Measurements from ENCODE around the gene C3orf18.

Gene C3orf18

DNA sequence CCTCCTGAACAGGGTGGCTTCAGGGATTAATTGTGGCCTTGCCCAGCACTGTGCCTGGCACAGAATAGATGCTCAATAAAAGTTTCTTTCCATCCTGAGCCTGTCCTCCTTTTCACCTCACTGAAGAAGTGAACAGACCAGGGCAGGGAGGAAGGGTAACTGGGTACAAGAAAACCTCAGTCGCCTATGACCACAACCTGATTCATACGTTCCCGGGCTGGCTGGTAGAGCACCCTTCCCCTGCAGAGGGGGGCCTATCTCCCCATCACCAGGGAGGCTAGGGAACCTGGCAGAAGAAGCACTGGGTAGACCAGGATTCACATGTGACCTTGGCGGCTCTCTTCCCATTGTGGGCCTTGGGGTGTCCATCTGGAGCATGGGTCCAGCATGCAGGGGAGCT lies 36.3 kb downstream of the C3orf18 start:
- no peak overlapping the region for H3K4me3 ChIP-seq (ENCODE audit: low read depth, low read length)
- no peak for DNase-seq (ENCODE audit: low read depth)
- TF ChIP-seq, protein P1, sequence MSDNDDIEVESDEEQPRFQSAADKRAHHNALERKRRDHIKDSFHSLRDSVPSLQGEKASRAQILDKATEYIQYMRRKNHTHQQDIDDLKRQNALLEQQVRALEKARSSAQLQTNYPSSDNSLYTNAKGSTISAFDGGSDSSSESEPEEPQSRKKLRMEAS (IDR thresholded peaks at IDR 0.05; ENCODE audit: low read depth, low read length) = no peak
- TF ChIP-seq POLR2A (IDR thresholded peaks at IDR 0.05; ENCODE audit: extremely low read depth, insufficient read length) (no peak), MYC (IDR thresholded peaks at IDR 0.05; ENCODE audit: low read depth, low read length) (no peak)
- TF ChIP-seq, protein P2, sequence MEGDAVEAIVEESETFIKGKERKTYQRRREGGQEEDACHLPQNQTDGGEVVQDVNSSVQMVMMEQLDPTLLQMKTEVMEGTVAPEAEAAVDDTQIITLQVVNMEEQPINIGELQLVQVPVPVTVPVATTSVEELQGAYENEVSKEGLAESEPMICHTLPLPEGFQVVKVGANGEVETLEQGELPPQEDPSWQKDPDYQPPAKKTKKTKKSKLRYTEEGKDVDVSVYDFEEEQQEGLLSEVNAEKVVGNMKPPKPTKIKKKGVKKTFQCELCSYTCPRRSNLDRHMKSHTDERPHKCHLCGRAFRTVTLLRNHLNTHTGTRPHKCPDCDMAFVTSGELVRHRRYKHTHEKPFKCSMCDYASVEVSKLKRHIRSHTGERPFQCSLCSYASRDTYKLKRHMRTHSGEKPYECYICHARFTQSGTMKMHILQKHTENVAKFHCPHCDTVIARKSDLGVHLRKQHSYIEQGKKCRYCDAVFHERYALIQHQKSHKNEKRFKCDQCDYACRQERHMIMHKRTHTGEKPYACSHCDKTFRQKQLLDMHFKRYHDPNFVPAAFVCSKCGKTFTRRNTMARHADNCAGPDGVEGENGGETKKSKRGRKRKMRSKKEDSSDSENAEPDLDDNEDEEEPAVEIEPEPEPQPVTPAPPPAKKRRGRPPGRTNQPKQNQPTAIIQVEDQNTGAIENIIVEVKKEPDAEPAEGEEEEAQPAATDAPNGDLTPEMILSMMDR (IDR thresholded peaks at IDR 0.05; ENCODE audit: low read depth, low read length) = no peak

DNA sequence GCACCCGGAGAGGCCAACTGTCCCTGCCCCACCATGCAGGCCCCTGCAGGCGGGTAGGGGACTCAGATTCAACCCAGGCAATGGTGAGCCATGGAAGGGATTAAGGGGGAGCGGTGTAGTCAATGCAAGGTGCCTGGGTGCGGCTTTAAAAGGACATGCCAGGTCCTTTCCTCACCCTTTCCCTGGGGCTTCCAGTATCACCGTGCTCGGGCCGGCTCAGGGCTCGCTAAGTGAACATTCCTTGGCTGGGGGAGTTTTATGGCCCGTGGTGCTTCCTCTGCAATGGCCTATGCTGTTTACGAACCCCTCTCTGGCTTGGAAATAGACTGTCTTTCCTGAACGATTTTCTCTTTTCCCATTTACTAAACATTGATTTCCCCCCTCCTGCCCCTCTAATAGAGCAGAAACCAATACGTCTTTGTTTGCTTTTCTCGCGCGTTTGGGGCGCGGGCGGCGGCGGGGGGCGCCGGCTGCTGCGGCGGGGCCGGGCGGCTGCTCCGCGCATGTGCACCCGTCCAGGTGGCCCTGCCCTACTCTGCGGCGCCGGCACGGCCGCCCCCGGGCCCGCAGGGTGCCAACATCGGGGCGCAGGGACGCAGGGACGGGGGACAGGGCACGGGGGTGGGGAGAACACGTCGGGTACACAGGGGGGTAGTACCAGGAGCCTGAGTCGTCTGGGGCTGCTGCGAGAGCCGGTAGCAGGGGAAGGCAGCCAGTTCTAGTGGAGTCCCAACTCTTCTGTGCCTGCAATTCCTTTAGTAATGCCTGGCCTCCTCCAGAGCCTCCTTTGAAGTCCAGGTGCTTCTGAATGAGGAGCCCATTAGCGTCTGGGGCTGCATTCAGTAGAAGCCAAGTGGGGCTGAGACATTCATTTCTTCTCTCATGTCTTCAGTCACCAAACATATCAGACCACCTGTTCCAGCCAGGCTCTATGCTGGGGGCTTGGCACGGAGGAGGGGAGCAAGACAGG lies 37.3 kb downstream of the C3orf18 start:
- H3K4me3 ChIP-seq (ENCODE audit: low read depth, low read length) = no peak overlapping the region

DNA sequence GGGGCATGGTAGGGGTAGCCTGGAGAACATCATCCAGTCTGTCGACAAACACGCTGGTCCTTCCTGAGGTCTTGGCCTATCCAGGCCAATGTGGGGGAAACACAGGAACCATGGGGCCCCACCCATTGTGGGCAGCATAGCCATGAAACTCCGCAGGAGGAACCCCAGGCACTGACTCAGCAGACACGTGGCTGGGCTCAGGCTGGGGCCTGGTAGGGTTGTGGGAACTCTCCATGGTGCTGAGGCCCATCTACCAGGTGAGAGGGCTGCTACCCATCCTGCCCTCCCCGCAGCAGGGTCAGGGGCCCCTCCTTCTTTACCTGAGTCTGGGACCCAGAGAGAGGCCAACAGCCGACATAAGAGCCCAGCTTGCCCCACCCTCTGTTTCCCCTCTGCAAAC lies 41.6 kb downstream of the C3orf18 start:
- peak; percentile 78 for DNase-seq (ENCODE audit: low read depth)
- no peak overlapping the region for H3K4me3 ChIP-seq (ENCODE audit: low read depth, low read length)
- TF ChIP-seq POLR2A (IDR thresholded peaks at IDR 0.05; ENCODE audit: extremely low read depth, insufficient read length) (no peak), MYC (IDR thresholded peaks at IDR 0.05; ENCODE audit: low read depth, low read length) (peak; percentile 98)
- TF ChIP-seq, protein P1 (IDR thresholded peaks at IDR 0.05; ENCODE audit: low read depth, low read length) = peak; percentile 99
- TF ChIP-seq, protein P2 (IDR thresholded peaks at IDR 0.05; ENCODE audit: low read depth, low read length) = no peak

More for the DNA sequence above, 37.3 kb downstream of the C3orf18 start:
- no peak for DNase-seq (ENCODE audit: low read depth)
- TF ChIP-seq POLR2A (IDR thresholded peaks at IDR 0.05; ENCODE audit: extremely low read depth, insufficient read length) = no peak
- TF ChIP-seq, protein P2 (IDR thresholded peaks at IDR 0.05; ENCODE audit: low read depth, low read length) = no peak
- no peak for TF ChIP-seq MYC (IDR thresholded peaks at IDR 0.05; ENCODE audit: low read depth, low read length)
- TF ChIP-seq, protein P1 (IDR thresholded peaks at IDR 0.05; ENCODE audit: low read depth, low read length) = no peak

DNA sequence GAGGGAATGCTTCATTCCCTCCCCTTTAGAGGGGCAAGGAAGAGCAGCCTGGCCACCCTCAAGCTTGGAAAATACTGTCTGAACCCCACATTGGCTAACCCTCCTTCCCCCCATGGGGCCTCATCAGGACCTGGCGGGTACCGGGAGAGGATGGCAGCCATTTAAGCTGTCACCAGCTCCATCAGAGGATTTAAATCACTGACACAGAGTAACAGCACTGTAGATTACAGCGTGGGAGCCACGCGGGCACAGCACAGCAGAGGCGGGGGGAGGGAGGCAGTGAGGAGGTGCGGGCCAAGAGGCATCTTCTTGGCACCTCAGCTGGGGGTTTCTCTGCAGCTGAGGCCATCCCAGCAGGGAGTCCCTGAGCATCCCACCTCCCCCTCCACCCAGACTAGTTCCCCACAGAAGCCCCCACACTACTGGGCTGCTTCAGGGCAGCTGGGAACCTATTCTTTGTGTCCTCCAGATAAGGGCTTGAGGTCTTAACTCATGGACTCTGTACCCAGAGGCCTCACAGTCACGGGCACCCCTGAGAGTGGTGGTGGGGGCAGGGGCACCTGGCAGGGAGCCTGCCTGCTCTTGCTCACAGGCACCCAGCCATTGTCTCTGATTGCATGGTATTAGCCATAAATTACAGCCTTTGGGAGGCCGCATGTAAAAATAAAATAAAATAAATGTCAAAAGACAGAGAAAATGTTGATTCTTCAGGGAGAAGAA lies 42.2 kb downstream of the C3orf18 start:
- TF ChIP-seq MYC (IDR thresholded peaks at IDR 0.05; ENCODE audit: low read depth, low read length) (no peak), POLR2A (IDR thresholded peaks at IDR 0.05; ENCODE audit: extremely low read depth, insufficient read length) (no peak)
- TF ChIP-seq, protein P1 (IDR thresholded peaks at IDR 0.05; ENCODE audit: low read depth, low read length) = no peak
- TF ChIP-seq, protein P2 (IDR thresholded peaks at IDR 0.05; ENCODE audit: low read depth, low read length) = no peak
- no peak for DNase-seq (ENCODE audit: low read depth)
- H3K4me3 ChIP-seq (ENCODE audit: low read depth, low read length) = no peak overlapping the region

DNA sequence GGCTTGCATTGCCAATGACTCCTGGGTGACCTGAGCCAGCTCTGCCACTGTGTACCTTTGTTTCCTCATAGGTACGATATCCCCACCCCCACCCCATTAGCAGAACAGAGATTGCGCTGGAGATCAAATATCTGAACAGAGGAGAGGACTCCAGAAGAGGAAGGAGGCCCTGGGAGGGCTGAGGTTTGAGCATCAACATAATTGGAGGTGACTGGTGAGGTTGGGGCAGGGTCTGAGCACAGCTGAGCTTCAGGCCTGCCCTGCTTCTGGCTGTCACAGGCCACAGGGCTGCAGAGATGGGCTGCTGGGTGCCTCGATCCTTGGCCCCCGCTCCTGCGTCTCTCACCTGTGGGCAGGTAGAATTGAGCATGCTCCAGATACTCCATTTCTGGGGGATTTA lies 42.8 kb downstream of the C3orf18 start:
- no peak for DNase-seq (ENCODE audit: low read depth)
- no peak overlapping the region for H3K4me3 ChIP-seq (ENCODE audit: low read depth, low read length)
- TF ChIP-seq MYC (IDR thresholded peaks at IDR 0.05; ENCODE audit: low read depth, low read length) (no peak), POLR2A (IDR thresholded peaks at IDR 0.05; ENCODE audit: extremely low read depth, insufficient read length) (no peak)
- TF ChIP-seq, protein P1 (IDR thresholded peaks at IDR 0.05; ENCODE audit: low read depth, low read length) = no peak
- TF ChIP-seq, protein P2 (IDR thresholded peaks at IDR 0.05; ENCODE audit: low read depth, low read length) = no peak

All from NB4 (cell line).